HK-2 (cell line): Measurements from ENCODE around the gene ANO3.

Source experiments
- DNase-seq: peaks from one replicate; pipeline ENCODE4 v3.0.0-alpha.2; 2018; ENCODE audit not compliant: unreplicated experiment

ANO3 gene

GRCh38 chr11:26493616-26494015 lies 161.7 kb downstream of the ANO3 start:
- no peak for DNase-seq

DNA sequence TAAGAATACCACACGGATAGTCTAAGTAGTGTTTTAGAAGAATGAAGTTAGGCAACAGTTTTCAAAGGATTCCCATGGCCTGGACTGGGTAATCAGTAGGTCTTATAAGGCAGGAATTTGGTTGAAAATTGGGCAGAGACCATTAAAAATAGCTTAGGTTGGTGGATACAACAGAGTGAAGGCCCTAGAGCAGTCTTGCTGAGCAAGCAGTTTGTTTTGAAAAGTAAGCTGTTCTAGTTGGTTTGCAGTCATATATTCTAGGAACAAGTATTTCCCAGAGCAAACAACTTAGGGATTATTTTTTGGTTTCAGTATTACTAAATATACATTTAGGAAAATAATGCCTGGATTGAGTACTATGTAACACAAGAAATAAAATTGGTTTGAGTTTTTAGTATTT lies 175.3 kb downstream of the ANO3 start:
- DNase-seq, result no peak

DNA sequence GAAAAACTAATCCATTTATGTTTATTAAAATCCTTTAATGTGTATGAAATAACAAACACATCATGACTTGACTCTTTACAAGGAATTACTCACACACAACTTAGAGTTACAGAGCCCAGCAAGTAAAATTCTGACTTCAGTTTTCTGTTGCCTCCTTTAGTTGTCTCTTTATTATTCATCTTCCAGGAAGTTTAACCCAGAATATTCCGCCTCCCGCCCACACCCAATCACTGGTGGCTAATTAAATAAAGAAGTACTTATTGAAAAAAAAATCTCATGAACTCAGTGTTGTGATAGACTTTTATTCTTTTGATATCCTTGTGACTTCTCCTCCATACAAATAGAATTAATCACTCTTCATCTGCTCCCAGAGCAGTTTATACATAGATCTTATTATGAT lies 178.2 kb downstream of the ANO3 start:
- DNase-seq, result no peak

- DNase-seq, result no peak
Measured at GRCh38 chr11:26510756-26511155, 178.8 kb downstream of the ANO3 start.

DNA sequence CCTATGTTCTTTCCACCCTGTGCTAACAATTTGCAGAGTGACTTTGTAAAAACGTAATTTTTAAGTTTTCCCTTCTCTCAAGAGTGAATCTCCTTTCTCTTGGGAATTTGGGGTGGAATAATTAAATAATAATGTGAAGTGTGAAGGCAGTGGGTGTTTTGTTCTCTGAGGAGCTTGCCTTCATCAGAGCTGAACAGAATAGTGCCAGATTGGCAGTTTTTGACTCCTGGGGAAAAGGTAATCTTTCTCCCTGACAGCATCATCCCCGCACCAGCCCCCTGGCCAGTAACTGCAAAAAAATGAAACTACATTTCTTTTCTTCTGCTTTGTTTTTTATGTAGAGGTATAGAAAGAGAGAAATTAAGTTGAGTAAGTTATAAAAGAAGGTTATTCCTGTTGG lies 180.3 kb downstream of the ANO3 start:
- DNase-seq, result no peak

DNA sequence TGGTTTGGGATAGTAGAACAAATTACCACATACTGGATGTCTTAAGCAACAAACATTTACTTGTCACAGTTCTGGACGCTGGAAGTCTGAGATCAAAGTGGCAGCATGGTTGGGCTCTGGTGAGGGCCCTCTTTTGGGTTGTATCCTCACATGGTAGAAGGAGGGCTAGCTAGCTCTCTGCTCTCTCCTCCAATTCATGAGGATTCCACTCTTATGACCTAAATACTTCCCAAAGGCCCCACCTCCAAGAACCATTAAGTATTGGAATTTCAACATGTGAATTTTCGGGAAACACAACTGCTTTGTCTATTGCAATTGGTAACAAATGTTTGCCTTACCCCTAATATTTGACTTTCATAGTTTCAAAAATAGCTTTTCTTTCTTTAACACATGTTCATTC lies 187.5 kb downstream of the ANO3 start:
- DNase-seq, result no peak

DNA sequence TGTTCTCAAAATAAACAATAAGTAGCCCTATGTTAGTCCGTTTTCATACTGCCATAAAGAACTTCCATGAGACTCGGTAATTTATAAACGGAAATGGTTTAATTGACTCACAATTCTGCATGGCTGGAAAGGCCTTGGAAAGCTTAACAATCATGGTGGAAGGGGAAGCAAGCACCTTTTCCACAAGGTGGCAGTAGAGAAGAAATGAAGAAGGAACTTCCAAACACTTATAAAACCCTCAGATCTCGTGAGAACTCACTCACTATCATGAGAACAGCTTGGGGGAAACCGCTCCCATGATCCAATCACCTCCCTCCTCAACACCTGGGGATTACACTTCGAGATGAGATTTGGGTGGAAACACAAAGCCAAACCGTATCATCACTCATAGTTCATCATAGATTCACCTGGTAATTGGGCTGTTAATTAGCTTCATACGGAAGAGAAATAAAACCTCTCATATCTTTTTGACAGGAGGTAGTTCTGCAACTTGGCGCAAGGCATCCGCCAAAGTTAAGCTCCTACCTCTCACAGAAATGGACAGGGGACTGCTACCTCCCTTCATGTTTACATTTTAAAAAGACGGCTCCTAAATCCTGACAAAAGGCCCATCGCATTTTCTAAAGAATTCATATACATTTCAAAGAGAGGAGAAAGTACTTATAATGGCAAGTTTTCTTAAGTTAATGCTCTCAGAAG lies 191.1 kb downstream of the ANO3 start:
- no peak for DNase-seq

- DNase-seq, result no peak
Measured at GRCh38 chr11:26527685-26528084, 195.8 kb downstream of the ANO3 start.

GRCh38 chr11:26537341-26537740 lies 205.4 kb downstream of the ANO3 start:
- DNase-seq, result no peak

- no peak for DNase-seq
Measured at GRCh38 chr11:26539517-26539916, 207.6 kb downstream of the ANO3 start.

DNA sequence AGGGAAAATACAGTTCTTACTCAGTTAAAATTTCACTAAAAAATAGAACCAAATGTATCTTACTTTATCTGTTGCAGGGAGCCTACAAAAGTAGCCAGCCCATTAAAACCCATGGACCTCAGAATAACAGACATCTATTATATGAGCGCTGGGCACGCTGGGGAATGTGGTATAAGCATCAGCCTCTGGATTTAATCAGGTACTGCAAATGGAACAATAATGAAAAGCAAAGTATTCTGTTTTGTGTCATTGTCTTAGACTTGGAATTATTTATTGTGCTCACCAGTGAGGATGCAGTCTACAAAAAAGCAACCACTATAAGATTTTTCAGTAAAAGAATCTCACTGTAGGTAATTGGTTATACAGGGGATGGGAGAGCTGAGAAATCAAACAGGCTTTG lies 209.9 kb downstream of the ANO3 start:
- DNase-seq, result no peak

- no peak for DNase-seq
Measured at GRCh38 chr11:26549176-26549575, 217.2 kb downstream of the ANO3 start.

- DNase-seq, result no peak
Measured at GRCh38 chr11:26550022-26550421, 218.1 kb downstream of the ANO3 start.

DNA sequence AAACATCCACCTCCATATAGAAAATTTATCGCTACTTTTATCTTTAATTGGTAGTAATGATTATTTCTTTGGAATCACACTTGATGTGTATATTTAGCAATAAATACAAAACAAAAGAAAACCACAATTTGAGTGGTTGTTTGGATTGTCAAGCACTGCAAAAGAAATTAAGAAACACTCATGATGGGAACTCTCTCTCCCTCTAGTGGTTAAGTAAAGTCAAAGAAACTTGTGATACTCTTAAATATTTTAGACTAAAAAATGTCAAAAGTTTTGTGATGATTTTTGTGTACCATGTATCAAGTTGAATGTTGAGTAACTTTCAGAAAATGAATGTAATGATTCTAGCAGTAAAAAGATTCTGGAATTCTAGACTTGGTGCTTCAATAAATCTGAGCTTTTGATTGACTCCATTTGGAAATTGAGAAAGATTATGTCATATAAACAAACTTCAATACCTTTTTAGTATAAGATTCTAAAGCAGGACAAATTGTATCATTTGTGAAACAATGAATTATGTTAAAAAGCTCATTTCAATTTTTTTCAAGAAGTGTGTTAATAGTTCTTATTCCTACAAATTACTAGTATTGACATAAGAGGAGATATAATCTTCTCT lies 219.4 kb downstream of the ANO3 start:
- no peak for DNase-seq

DNA sequence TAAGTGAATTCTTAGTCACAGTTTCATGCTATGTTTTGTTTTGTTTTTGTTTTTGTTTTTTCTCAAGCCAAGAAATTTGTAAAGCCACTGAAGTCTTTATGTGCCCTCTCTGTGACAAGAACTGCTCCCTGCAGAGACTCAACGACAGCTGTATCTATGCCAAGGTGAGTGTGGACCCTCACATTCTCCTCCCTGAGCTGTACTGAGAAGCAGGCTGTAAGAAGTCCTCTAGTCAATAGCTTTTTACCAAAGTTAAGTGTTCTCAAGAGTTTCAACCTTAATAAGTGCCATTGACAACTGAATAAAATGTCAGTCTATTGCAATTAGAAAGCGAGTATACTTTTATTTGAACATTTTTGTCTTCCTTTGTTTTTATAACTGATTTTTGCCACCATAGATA lies 221.3 kb downstream of the ANO3 start:
- DNase-seq, result no peak

DNA sequence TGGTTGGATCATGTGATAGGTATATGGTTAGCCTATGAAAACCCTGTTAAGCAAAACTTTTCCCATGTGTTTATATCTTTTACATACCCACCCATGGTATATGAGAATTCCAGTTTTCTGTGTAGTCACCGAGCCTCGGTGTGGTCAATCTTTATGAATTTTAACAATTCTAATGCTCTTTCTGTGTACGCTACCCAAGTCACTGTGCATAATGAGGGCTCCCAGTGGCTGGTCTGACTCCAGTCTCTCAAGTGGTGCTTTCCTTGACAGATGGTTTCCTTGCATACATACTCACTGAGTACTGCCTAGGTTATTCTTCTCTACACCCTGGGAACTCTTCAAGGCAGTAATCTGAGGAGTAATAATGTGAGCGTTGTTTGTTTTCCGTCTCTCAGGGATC lies 222.5 kb downstream of the ANO3 start:
- no peak for DNase-seq

DNA sequence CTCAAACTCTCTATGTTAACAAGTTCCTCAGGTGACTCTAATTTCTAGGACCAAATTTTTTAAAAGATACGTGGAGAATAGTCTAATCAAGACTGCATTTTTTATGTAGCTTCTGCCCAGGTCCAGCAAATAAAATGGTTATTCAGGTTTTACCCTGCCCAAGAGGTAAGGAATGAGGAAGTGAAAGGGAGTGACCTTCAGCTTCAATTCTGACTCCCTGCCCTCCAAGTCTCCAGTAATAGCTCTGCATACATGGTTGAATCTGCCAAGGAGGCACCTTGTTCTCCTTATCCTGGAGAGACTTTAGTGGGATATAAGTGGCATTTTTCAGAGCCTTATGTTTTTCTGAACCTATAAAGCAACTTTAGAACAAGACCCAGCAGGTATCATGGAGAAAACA lies 224.7 kb downstream of the ANO3 start:
- no peak for DNase-seq

GRCh38 chr11:26557666-26558065 lies 225.7 kb downstream of the ANO3 start:
- DNase-seq, result no peak

- DNase-seq, result no peak
Measured at GRCh38 chr11:26558190-26558589, 226.3 kb downstream of the ANO3 start.

GRCh38 chr11:26569646-26570045 lies 237.7 kb downstream of the ANO3 start:
- no peak for DNase-seq

DNA sequence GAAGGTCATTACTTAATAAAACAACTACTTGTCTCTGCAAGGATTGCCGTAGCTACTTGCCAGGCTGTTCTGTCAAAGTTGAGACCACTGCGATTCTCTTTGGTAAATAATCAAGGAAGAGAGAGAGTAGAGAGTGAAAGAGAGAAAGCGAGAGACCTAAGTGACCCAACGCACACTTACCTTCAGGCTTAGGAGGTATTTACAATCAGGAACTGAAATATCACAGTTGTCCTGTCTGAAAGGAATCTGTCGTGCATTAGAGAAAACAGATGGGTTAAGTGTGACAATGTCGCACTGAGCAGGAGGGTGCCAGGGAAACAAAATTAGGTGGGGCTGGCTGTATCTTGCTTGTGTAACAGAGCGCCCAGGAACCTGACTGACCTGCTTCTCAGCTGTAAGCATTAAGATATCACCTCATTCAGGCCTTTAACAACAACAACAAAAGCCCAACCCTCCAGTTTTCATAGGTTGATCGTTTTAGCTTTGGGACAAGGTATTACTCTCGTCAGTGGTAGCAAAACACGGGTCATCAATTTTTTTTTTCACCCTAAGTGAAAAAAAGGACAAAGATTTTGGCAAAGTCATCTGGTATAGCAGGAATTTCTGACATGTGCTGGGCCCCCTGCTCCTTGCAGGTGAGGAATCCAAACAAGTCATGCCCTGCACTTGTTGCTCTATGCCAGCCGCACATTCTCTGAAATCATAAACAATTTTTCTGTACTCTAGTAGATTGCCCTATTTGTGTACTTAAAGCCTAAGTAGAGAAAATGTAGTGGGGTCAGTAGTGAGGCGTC lies 240.1 kb downstream of the ANO3 start, which contains the start of gene MUC15:
Gene MUC15, minus strand, starts transcription at position 403 of the 794 bp plus-strand sequence. CDS start 5,169 bp downstream, outside the sequence.
- DNase-seq, result no peak

- DNase-seq, result no peak
Measured at GRCh38 chr11:26572770-26573402, 241.0 kb downstream of the ANO3 start.
